NCI-H526 treated with DMSO at 0.1 percent for 48 hours (cell line): ENCODE results near the gene DCTN3.
A peak's percentile ranks its signal among the peaks of the same experiment; 100 is the strongest.

ENCODE experiments used
- DNase-seq: peaks from one replicate; lab custom pipeline; 2025; lab: John Stamatoyannopoulos, UW

DCTN3 gene

GRCh38 chr9:34620061-34620994 lies at the start of gene DCTN3:
TSS of gene DCTN3 (minus strand) at chr9:34620495. CDS start at chr9:34620464, 31 bp downstream.
- DNase-seq: peak; percentile 85

GRCh38 chr9:34665381-34666250 lies 45.3 kb upstream of the DCTN3 start:
- peak; percentile 76 for DNase-seq

- no peak for DNase-seq
Observed at GRCh38 chr9:34665067-34665380, 44.7 kb upstream of the DCTN3 start.

GRCh38 chr9:34664281-34665066 lies 44.2 kb upstream of the DCTN3 start:
- peak; percentile 39 for DNase-seq

GRCh38 chr9:34663303-34663605 lies 43.0 kb upstream of the DCTN3 start:
- DNase-seq: no peak

GRCh38 chr9:34662526-34663302 lies 42.4 kb upstream of the DCTN3 start, which contains the start of gene CCL27:
TSS of gene CCL27 (minus strand) at chr9:34662657. CDS start at chr9:34662633, 24 bp downstream.
- no peak for DNase-seq

GRCh38 chr9:34659592-34660253 lies 39.4 kb upstream of the DCTN3 start:
- no peak for DNase-seq

GRCh38 chr9:34658461-34658860 lies 38.2 kb upstream of the DCTN3 start:
- no peak for DNase-seq

- DNase-seq: no peak
Observed at GRCh38 chr9:34656992-34657391, 36.7 kb upstream of the DCTN3 start.

GRCh38 chr9:34655394-34655793 lies 35.1 kb upstream of the DCTN3 start:
- DNase-seq: no peak

- DNase-seq: no peak
Observed at GRCh38 chr9:34654323-34655051, 34.2 kb upstream of the DCTN3 start.

- DNase-seq: no peak
Observed at GRCh38 chr9:34653151-34654072, 33.1 kb upstream of the DCTN3 start.

GRCh38 chr9:34652602-34653000 lies 32.3 kb upstream of the DCTN3 start:
- no peak for DNase-seq

- DNase-seq: no peak
Observed at GRCh38 chr9:34651876-34652601, 31.7 kb upstream of the DCTN3 start, which contains the start of gene IL11RA. TSS of gene IL11RA (plus strand) at chr9:34652185. CDS start at chr9:34655218, 3,033 bp downstream.

GRCh38 chr9:34651321-34651720 lies 31.0 kb upstream of the DCTN3 start:
- DNase-seq: no peak

GRCh38 chr9:34650816-34651215 lies 30.5 kb upstream of the DCTN3 start:
- DNase-seq: no peak

GRCh38 chr9:34648673-34649072 lies 28.4 kb upstream of the DCTN3 start:
- DNase-seq: no peak

GRCh38 chr9:34647651-34648050 lies 27.4 kb upstream of the DCTN3 start:
- DNase-seq: no peak
